Measurements from ENCODE around the gene LRSAM1. TPM values are rescaled to one million over a fixed set of nuclear protein-coding genes. Genes with fewer than 3 reads are reported as not detected.

Gene LRSAM1
- total RNA-seq, 1 donor from 2014 or later = 20.6 TPM

- H3K9me3 Mint-ChIP-seq = no peaks in the 10 kb centered on the region
- H3K27me3 Mint-ChIP-seq = no peaks in the 10 kb centered on the region
- peaks cover 35% of the 10 kb centered on the region for H3K4me1 Mint-ChIP-seq (ENCODE audit: unreplicated experiment)
- DNase-seq (ENCODE audit: extremely low spot score, unreplicated experiment) = no peak
- peak overlapping the region; percentile 89 for H3K27ac Mint-ChIP-seq
- no peak for TF ChIP-seq CTCF (conservative IDR thresholded peaks at IDR 0.05)
- H3K4me3 Mint-ChIP-seq = peak overlapping the region; percentile 46
- peaks cover 4% of the 10 kb centered on the region for H3K36me3 Mint-ChIP-seq
These were observed 88.1 kb downstream of the LRSAM1 start for GRCh38 chr9:127539259-127539981.

GRCh38 chr9:127539982-127540663 lies 88.8 kb downstream of the LRSAM1 start:
- Mint-ChIP-seq H3K27ac (peak overlapping the region; percentile 89), H3K4me3 (no peak overlapping the region), H3K27me3 (no peaks in the 10 kb centered on the region), H3K4me1 (ENCODE audit: unreplicated experiment) (peaks cover 32% of the 10 kb centered on the region), H3K36me3 (peaks cover 4% of the 10 kb centered on the region), H3K9me3 (no peaks in the 10 kb centered on the region)
- TF ChIP-seq CTCF (conservative IDR thresholded peaks at IDR 0.05) = no peak
- DNase-seq (ENCODE audit: extremely low spot score, unreplicated experiment) = no peak

GRCh38 chr9:127540664-127541041 lies 89.3 kb downstream of the LRSAM1 start:
- Mint-ChIP-seq H3K36me3 (peaks cover 4% of the 10 kb centered on the region), H3K27ac (peak overlapping the region; percentile 89), H3K27me3 (no peaks in the 10 kb centered on the region), H3K9me3 (no peaks in the 10 kb centered on the region), H3K4me1 (ENCODE audit: unreplicated experiment) (peaks cover 30% of the 10 kb centered on the region), H3K4me3 (no peak overlapping the region)
- DNase-seq (ENCODE audit: extremely low spot score, unreplicated experiment) = no peak
- peak; percentile 24 for TF ChIP-seq CTCF (conservative IDR thresholded peaks at IDR 0.05)

- H3K4me3 Mint-ChIP-seq = peak overlapping the region; percentile 61
- no peaks in the 10 kb centered on the region for H3K27me3 Mint-ChIP-seq
- H3K27ac Mint-ChIP-seq = peak overlapping the region; percentile 89
- DNase-seq (ENCODE audit: extremely low spot score, unreplicated experiment) = no peak
- peaks cover 4% of the 10 kb centered on the region for H3K36me3 Mint-ChIP-seq
- no peaks in the 10 kb centered on the region for H3K9me3 Mint-ChIP-seq
- TF ChIP-seq CTCF (conservative IDR thresholded peaks at IDR 0.05) = no peak
- H3K4me1 Mint-ChIP-seq (ENCODE audit: unreplicated experiment) = peaks cover 31% of the 10 kb centered on the region
These were observed 89.9 kb downstream of the LRSAM1 start for GRCh38 chr9:127541176-127541575.

- H3K9me3 Mint-ChIP-seq = no peaks in the 10 kb centered on the region
- TF ChIP-seq CTCF (conservative IDR thresholded peaks at IDR 0.05) = no peak
- H3K4me3 Mint-ChIP-seq = no peak overlapping the region
- H3K4me1 Mint-ChIP-seq (ENCODE audit: unreplicated experiment) = peaks cover 37% of the 10 kb centered on the region
- no peak for DNase-seq (ENCODE audit: extremely low spot score, unreplicated experiment)
- no peaks in the 10 kb centered on the region for H3K27me3 Mint-ChIP-seq
- H3K36me3 Mint-ChIP-seq = peaks cover 4% of the 10 kb centered on the region
- peak overlapping the region; percentile 89 for H3K27ac Mint-ChIP-seq
These were observed 90.6 kb downstream of the LRSAM1 start for GRCh38 chr9:127541865-127542264.

Measured in type B pancreatic cell (in vitro differentiated cells).